ENCODE data around the gene MALL.

Gene MALL

GRCh38 chr2:110146945-110147332 lies 31.3 kb upstream of the MALL start:
- TF ChIP-seq REST (IDR thresholded peaks at IDR 0.05; ENCODE audit: insufficient read depth in 1 of 2, low read depth in 2 of 2, low read length in 2 of 2), result no peak
- TF ChIP-seq FOXP2 (optimal IDR thresholded peaks at IDR 0.05; ENCODE audit: borderline replicate concordance, extremely low read depth, extremely low read length, insufficient read depth), result no peak
- no peak for TF ChIP-seq TAF1 (IDR thresholded peaks at IDR 0.05; ENCODE audit: borderline replicate concordance, insufficient read depth, low read length)
- TF ChIP-seq SIN3A (IDR thresholded peaks at IDR 0.05; ENCODE audit: borderline replicate concordance, insufficient read depth, low read length), result no peak
- no peak for TF ChIP-seq POLR2AphosphoS5 (IDR thresholded peaks at IDR 0.05; ENCODE audit: low read depth, low read length)

- TF ChIP-seq TAF1 (IDR thresholded peaks at IDR 0.05; ENCODE audit: borderline replicate concordance, insufficient read depth, low read length), result no peak
- no peak for TF ChIP-seq REST (IDR thresholded peaks at IDR 0.05; ENCODE audit: insufficient read depth in 1 of 2, low read depth in 2 of 2, low read length in 2 of 2)
- TF ChIP-seq FOXP2 (optimal IDR thresholded peaks at IDR 0.05; ENCODE audit: borderline replicate concordance, extremely low read depth, extremely low read length, insufficient read depth), result no peak
- no peak for TF ChIP-seq POLR2AphosphoS5 (IDR thresholded peaks at IDR 0.05; ENCODE audit: low read depth, low read length)
Observed at GRCh38 chr2:110146183-110146944, 30.7 kb upstream of the MALL start.

GRCh38 chr2:110143982-110144381 lies 28.4 kb upstream of the MALL start:
- TF ChIP-seq SIN3A (IDR thresholded peaks at IDR 0.05; ENCODE audit: borderline replicate concordance, insufficient read depth, low read length) (no peak), REST (IDR thresholded peaks at IDR 0.05; ENCODE audit: insufficient read depth in 1 of 2, low read depth in 2 of 2, low read length in 2 of 2) (no peak), TAF1 (IDR thresholded peaks at IDR 0.05; ENCODE audit: borderline replicate concordance, insufficient read depth, low read length) (no peak), POLR2AphosphoS5 (IDR thresholded peaks at IDR 0.05; ENCODE audit: low read depth, low read length) (no peak), FOXP2 (optimal IDR thresholded peaks at IDR 0.05; ENCODE audit: borderline replicate concordance, extremely low read depth, extremely low read length, insufficient read depth) (no peak)

GRCh38 chr2:110140401-110140800 lies 24.8 kb upstream of the MALL start:
- TF ChIP-seq TAF1 (IDR thresholded peaks at IDR 0.05; ENCODE audit: borderline replicate concordance, insufficient read depth, low read length) (no peak), POLR2AphosphoS5 (IDR thresholded peaks at IDR 0.05; ENCODE audit: low read depth, low read length) (no peak), REST (IDR thresholded peaks at IDR 0.05; ENCODE audit: insufficient read depth in 1 of 2, low read depth in 2 of 2, low read length in 2 of 2) (no peak), SIN3A (IDR thresholded peaks at IDR 0.05; ENCODE audit: borderline replicate concordance, insufficient read depth, low read length) (no peak), FOXP2 (optimal IDR thresholded peaks at IDR 0.05; ENCODE audit: borderline replicate concordance, extremely low read depth, extremely low read length, insufficient read depth) (no peak)
